GM18502 (cell line): ENCODE data around the gene XRN2.
"Not testable (repeated sequence)": the region's sequence is repeated elsewhere in the genome, so short reads cannot be mapped to it uniquely, and the experiment has no call there.

Experiments
- ATAC-seq: cut with Tn5 transposase; IDR thresholded peaks from one replicate; pipeline ENCODE4 v1.9.1; 2021; ENCODE audit warnings: mild to moderate bottlenecking; ENCODE audit not compliant: unreplicated experiment, poor library complexity

Gene XRN2

DNA sequence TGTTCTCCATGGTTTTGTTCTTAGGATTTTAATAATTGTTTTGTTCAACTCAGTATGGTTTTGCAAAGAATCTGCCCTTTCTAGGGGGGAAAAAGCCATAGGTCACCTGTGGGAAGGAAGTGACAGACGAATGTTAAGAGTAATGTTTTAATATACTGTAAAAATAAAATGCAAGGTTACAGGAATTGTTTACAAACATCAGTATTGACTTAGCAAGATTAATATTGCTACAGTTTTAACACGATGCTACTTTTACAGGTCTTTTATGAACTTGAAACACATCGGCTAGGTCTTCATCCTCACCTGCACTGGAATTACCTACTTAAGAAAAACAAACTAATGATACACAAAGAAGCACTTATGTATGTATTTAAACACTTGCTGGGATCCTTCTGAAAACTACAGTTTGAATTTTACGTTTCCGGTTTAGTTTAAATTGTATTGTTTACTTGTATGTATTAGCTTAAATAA is 95.9 kb downstream of the XRN2 start:
- ATAC-seq: no peak

DNA sequence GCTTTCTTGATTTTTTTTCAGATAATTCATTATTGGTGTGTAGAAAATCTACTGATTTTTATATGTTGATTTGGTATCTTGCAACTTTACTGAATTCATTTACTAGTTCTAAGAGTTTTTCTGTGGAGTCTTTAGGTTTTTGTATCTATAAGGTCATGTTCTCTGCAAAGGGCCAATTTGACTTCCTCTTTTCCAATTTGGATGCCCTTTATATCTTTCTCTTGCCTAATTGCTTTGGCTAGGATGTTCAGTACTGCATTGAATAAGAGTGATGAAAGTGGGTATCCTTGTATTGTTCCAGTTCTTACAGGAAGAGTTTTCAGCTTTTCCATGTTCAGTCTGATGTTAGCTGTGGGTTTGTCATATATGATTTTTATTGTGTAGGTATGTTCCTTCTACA is 108.6 kb downstream of the XRN2 start:
- no peak for ATAC-seq

DNA sequence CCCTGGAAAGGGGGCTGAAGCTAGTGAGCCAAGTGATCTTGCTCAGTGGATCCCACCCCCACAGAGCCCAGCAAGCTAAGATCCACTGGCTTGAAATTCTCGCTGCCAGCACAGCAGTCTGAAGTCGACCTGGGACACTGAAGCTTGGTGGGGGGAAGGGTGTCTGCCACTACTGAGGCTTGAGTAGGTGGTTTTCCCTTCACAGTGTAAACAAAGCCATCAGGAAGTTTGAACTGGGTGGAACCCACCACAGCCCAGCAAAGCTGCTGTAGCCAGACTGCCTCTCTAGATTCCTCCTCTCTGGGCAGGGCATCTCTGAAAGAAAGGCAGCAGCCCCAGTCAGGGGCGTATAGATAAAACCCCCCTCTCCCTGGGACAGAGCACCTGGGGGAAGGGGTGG is 110.9 kb downstream of the XRN2 start:
- ATAC-seq: not testable (repeated sequence)

DNA sequence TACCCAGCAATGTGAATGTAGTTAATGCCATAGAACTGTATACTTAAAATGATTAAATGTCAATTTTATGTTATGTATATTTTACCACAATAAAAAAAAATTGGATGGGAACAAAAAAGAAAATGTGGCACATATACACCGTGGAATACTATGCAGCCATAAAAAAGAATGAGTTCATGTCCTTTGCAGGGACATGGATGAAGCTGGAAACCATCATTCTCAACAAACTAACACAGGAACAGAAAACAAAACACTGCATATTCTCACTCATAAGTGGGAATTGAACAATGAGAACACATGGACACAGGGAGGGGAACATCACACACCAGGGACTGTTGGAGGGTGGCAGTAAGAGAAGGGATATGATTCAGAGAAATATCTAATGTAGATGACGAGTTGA is 116.0 kb downstream of the XRN2 start:
- not testable (repeated sequence) for ATAC-seq

DNA sequence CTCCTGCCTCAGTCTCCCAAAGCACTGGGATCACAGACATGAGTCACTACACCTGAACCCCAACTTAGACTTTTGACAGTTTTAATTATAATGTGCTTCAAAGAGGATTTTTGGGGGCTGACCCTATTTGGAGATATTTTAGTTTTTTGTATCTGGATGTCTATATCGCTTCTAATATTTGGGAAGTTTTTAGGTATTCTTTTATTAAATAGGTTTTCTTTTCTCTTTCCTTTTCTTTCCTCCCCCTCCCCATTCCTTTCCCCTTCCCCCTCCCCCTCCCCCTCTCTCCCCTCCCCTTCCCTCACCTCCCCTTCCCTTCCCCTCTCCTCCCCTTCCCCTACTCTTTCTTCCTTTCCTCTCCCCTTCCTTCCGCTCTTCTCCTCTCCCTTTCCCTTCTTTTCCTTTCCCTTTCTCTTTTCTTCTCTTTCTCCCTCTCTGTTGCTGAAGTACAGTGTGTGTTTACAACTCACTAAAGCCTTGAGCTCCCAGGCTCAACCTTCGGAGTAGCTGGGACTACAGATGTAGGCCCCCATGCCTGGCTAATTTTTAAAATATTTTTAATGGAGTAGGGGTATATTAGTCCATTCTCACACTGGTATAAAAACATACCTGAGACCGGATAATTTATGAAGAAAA is 118.6 kb downstream of the XRN2 start:
- ATAC-seq: no peak

DNA sequence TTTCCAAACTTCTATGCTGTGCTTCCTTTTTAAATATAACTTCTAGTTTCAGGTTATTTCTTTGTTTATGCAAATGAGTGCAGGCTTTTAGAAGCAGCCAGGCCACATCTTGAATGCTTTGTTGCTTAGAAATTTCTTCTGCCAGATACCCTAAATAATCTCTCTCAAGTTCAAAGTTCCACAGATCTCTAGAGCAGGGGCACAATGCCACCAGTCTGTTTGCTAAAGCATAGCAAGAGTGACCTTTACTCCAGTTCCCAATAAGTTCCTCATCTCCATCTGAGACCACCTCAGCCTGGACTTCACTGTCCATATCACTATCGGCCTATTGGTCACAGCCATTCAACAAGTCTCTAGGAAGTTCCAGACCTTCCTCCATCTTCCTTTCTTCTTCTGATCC is 120.6 kb downstream of the XRN2 start:
- ATAC-seq: not testable (repeated sequence)

DNA sequence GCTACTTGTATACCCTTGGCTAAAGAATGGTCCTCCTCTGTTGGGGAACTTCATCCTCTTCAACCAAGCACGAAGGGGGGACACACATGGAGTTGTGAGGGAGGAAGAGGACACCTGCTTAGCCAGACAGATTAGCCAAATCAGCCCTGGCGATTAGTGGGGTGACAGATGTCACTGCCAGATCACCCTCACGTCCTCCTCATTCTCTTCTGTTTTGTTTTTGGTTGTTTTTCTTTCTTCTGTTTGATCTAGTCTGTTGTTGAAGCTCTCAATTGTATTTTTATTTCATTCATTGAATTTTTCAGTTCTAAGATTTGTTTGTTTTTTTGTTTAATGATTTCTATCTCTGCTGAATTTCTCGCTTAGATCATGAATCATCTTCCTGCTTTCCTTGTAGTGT is 121.7 kb downstream of the XRN2 start:
- no peak for ATAC-seq

DNA sequence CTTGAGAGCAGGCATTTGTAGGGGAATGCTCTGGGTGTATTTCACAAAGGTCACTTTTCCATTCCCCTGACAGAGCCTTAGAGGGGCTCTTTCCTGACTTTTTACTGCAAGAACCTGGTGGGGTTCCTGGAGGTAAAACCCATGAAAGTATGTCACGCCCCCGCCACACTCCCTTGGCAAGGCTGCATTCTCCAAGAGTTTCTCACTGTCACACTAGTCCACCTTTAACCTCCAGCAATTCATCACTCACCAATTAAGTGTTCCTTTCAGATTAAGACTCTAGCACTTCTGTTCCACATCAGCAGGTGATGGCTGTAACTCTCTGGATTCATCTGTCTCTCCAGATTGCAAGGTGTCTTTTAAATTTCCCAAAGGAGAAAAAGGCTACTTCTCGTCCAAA is 126.9 kb downstream of the XRN2 start:
- ATAC-seq: no peak

DNA sequence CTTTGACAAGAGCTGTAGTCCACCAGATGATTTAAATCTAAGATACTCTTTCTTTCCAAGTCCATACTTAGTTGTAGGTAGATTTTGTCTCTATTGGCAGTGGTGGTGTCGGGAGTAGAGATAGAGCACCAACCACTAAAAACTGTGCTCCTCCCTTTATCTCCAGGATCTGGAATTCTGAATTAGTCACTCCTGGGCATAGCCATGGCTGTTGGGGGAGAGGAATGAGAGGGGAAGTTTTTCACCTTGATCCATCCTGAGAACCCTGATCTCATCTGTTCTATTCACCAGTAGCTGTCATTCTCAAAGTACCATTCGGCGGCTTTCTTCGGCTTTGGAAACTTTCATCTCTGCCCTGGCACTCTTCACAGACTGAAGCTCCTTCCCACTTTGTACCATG is 129.8 kb downstream of the XRN2 start:
- no peak for ATAC-seq

DNA sequence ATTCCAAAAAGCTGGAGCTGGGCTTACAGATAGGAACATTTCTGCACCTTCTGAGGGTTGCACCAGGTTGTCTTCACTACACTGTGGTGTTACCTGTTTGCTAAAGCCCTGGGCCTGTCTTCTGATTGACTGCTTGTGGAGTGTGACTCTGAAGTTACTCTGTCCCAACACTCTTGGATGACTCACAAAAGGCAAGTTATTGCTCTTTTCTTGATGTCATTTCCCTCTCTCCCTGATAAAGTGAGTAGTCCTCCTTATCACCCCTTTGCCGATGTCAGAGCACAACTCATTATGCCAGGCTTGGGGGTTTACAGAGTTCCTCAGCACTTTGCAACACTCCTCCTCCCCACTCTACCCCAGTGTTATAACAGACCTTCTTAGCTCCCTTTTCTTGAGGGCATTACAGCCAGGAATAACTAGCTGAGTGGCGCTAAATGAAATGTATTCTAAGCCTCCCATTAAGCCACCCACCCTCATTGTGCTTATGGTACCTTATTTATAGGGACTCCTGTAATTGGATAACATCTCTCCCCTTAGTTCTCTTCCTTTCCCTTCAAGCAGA is 130.3 kb downstream of the XRN2 start:
- ATAC-seq: no peak

DNA sequence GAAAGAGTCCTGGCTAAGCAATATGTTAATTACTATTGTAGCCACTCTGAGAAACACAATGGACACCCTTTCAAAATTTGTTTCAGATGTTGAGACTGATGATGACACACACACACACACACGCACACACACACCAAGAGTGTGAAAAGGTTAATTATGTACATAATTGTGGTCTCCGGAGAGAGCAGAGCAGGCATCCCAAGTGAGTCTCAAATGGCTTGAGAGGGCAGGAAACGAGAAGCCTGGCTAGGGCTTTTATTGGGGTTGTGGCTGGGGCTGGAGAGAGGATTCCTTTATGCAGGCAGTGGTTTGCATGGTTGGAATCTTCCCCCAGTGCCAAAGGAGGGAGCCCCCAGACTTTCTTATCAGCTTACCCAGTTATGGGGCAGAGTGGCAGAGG is 132.4 kb downstream of the XRN2 start:
- ATAC-seq: no peak

DNA sequence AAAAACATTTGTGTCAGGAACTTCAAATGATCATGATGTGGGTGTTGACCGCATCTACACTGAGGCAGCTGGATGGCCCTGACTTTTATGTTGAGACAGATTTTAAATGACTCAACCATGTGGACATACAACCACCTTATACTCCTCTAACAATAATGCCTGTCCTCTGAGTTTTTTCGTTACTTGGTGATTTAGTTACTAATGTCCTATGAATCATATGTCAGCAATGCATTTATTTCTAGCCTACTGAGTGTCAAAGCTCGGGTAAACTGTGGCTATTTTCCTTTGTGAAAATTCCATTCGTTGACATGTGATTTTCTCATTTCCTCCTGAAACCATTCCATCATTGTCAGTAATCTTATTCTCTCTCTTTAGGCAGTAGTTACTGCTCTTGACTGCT is 133.1 kb downstream of the XRN2 start:
- no peak for ATAC-seq

DNA sequence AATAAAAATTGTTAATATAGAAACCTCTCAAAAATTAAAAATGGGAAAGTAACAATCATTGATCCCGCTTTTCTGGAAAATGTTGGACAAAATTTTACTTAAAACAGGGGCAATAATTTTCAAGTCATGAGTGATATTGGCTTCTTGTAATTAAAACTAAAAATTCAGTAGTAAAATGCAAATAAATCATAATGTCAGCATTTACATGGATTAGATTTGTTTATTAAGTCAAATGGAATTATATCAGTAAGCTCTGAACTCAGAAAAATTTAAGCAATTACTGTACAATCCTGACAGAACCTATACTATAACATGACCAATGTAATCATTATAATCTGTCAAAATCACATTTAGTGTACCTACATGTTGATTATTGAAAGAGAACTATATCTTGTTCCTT is 134.1 kb downstream of the XRN2 start:
- ATAC-seq: no peak

DNA sequence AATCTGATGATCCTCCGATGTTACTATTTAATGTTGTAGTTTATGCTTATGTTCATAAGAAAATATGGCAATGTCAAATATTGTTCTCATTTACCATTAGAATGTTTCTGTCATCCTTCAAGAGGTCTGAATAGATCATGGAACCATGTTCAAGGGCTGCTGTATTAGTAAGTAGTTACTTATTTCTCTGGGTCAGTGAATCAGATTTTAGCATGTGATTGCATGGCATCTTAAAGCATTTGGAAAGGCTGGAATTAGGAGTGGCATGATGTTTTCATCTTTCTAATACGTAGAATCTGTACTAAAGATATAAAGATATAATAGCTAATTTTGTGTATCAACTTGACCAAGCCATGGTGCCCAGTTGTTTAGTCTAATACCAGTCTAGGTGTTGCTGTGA is 134.7 kb downstream of the XRN2 start:
- no peak for ATAC-seq
